Activated CD4-positive, alpha-beta T cell treated with anti-CD3 and anti-CD28 coated beads, Interleukin-2, Interleukin-6, amounts not matched to agents 100 ng/mL and 50 ng/mL, durations not matched to agents 16 hours and 8 hours (primary cell): ENCODE data around the gene SRPRA.
"Not testable (repeated sequence)": the region's sequence is repeated elsewhere in the genome, so short reads cannot be mapped to it uniquely, and the experiment has no call there.

Source experiments
- DNase-seq: peaks from one replicate; pipeline ENCODE4 v3.0.0-alpha.2; 2020

Gene SRPRA

GRCh38 chr11:126268708-126269579 lies at the start of gene SRPRA, which contains the start of gene FOXRED1:
Gene SRPRA, minus strand, starts transcription at chr11:126268895. Its CDS starts 91 bp downstream, at chr11:126268804.
Gene FOXRED1, plus strand, starts transcription at chr11:126269154. Its CDS starts 53 bp downstream, at chr11:126269207.
- DNase-seq: peak; percentile 100

GRCh38 chr11:126317756-126318573 lies 49.3 kb upstream of the SRPRA start:
- DNase-seq: peak; percentile 47

- DNase-seq: no peak
Observed at GRCh38 chr11:126317432-126317755, 48.7 kb upstream of the SRPRA start.

GRCh38 chr11:126313826-126314225 lies 45.1 kb upstream of the SRPRA start:
- DNase-seq: no peak

- no peak for DNase-seq
Observed at GRCh38 chr11:126312961-126313360, 44.3 kb upstream of the SRPRA start.

- DNase-seq: no peak
Observed at GRCh38 chr11:126311401-126312291, 43.0 kb upstream of the SRPRA start.

- no peak for DNase-seq
Observed at GRCh38 chr11:126310992-126311310, 42.3 kb upstream of the SRPRA start.

- peak; percentile 67 for DNase-seq
Observed at GRCh38 chr11:126310200-126310991, 41.7 kb upstream of the SRPRA start.

- not testable (repeated sequence) for DNase-seq
Observed at GRCh38 chr11:126308771-126309170, 40.1 kb upstream of the SRPRA start.

- DNase-seq: no peak
Observed at GRCh38 chr11:126308271-126308671, 39.6 kb upstream of the SRPRA start.

GRCh38 chr11:126307706-126308105 lies 39.0 kb upstream of the SRPRA start:
- peak; percentile 27 for DNase-seq

GRCh38 chr11:126305699-126306098 lies 37.0 kb upstream of the SRPRA start:
- DNase-seq: peak; percentile 44

GRCh38 chr11:126304457-126305075 lies 35.9 kb upstream of the SRPRA start:
- DNase-seq: peak; percentile 20

- DNase-seq: peak; percentile 92
Observed at GRCh38 chr11:126303623-126304456, 35.1 kb upstream of the SRPRA start, which contains the start of gene DCPS. Gene DCPS, plus strand, starts transcription at chr11:126304060. Its CDS starts 21 bp downstream, at chr11:126304081.

GRCh38 chr11:126297004-126297403 lies 28.3 kb upstream of the SRPRA start:
- DNase-seq: no peak

GRCh38 chr11:126293726-126294125 lies 25.0 kb upstream of the SRPRA start:
- DNase-seq: no peak

GRCh38 chr11:126290887-126291286 lies 22.2 kb upstream of the SRPRA start:
- DNase-seq: no peak

GRCh38 chr11:126288237-126288636 lies 19.5 kb upstream of the SRPRA start:
- DNase-seq: no peak

GRCh38 chr11:126284829-126285228 lies 16.1 kb upstream of the SRPRA start:
- DNase-seq: peak; percentile 78
